ENCODE results near the gene SLC8A2.
"Not testable (repeated sequence)": the region's sequence is repeated elsewhere in the genome, so short reads cannot be mapped to it uniquely, and the experiment has no call there.

Gene SLC8A2

GRCh38 chr19:47414469-47414868 is 57.2 kb downstream of the SLC8A2 start:
- peaks cover 0 to 22% of the 10 kb centered on the region in 2 donors for H3K4me1 ChIP-seq (ENCODE audit: control insufficient read depth in 1 of 2, insufficient read depth in 2 of 2, low read length in 2 of 2)
- H3K4me3 ChIP-seq (ENCODE audit: low read depth in 1 of 2, low read length in 2 of 2) = no peak overlapping the region
- peaks cover 13% of the 10 kb centered on the region for H3K27me3 ChIP-seq (ENCODE audit: low read depth, low read length)
- H3K36me3 ChIP-seq (ENCODE audit: control insufficient read depth in 1 of 2, insufficient read depth in 2 of 2, low read length in 2 of 2) = peaks cover 0 to 4% of the 10 kb centered on the region in 2 donors
- no peak overlapping the region for H3K27ac ChIP-seq (ENCODE audit: low read length)
- no peaks in the 10 kb centered on the region for H3K9me3 ChIP-seq (ENCODE audit: control insufficient read depth in 1 of 2, low read length in 2 of 2)

GRCh38 chr19:47413941-47414340 is 57.8 kb downstream of the SLC8A2 start:
- Histone ChIP-seq H3K36me3 (ENCODE audit: control insufficient read depth in 1 of 2, insufficient read depth in 2 of 2, low read length in 2 of 2) (peaks cover 0 to 4% of the 10 kb centered on the region in 2 donors), H3K9me3 (ENCODE audit: control insufficient read depth in 1 of 2, low read length in 2 of 2) (no peaks in the 10 kb centered on the region), H3K27me3 (ENCODE audit: low read depth, low read length) (peaks cover 13% of the 10 kb centered on the region), H3K27ac (ENCODE audit: low read length) (no peak overlapping the region), H3K4me1 (ENCODE audit: control insufficient read depth in 1 of 2, insufficient read depth in 2 of 2, low read length in 2 of 2) (peaks cover 0 to 20% of the 10 kb centered on the region in 2 donors), H3K4me3 (ENCODE audit: low read depth in 1 of 2, low read length in 2 of 2) (no peak overlapping the region)

- H3K4me1 ChIP-seq (ENCODE audit: control insufficient read depth in 1 of 2, insufficient read depth in 2 of 2, low read length in 2 of 2); H3K27ac ChIP-seq (ENCODE audit: low read length); H3K9me3 ChIP-seq (ENCODE audit: control insufficient read depth in 1 of 2, low read length in 2 of 2); H3K36me3 ChIP-seq (ENCODE audit: control insufficient read depth in 1 of 2, insufficient read depth in 2 of 2, low read length in 2 of 2); H3K4me3 ChIP-seq (ENCODE audit: low read depth in 1 of 2, low read length in 2 of 2); H3K27me3 ChIP-seq (ENCODE audit: low read depth, low read length): not testable (repeated sequence)
These were observed 60.0 kb downstream of the SLC8A2 start for GRCh38 chr19:47411696-47412095.

GRCh38 chr19:47411101-47411500 is 60.6 kb downstream of the SLC8A2 start:
- peaks cover 1% of the 10 kb centered on the region for H3K27me3 ChIP-seq (ENCODE audit: low read depth, low read length)
- H3K9me3 ChIP-seq (ENCODE audit: control insufficient read depth in 1 of 2, low read length in 2 of 2) = no peaks in the 10 kb centered on the region
- peaks cover 0 to 4% of the 10 kb centered on the region in 2 donors for H3K36me3 ChIP-seq (ENCODE audit: control insufficient read depth in 1 of 2, insufficient read depth in 2 of 2, low read length in 2 of 2)
- no peak overlapping the region for H3K27ac ChIP-seq (ENCODE audit: low read length)
- no peak overlapping the region for H3K4me3 ChIP-seq (ENCODE audit: low read depth in 1 of 2, low read length in 2 of 2)
- H3K4me1 ChIP-seq (ENCODE audit: control insufficient read depth in 1 of 2, insufficient read depth in 2 of 2, low read length in 2 of 2) = peaks cover 0 to 3% of the 10 kb centered on the region in 2 donors

GRCh38 chr19:47408156-47408938 is 63.3 kb downstream of the SLC8A2 start:
- Histone ChIP-seq H3K36me3 (ENCODE audit: control insufficient read depth in 1 of 2, insufficient read depth in 2 of 2, low read length in 2 of 2) (no peaks in the 10 kb centered on the region), H3K27ac (ENCODE audit: low read length) (no peak overlapping the region), H3K9me3 (ENCODE audit: control insufficient read depth in 1 of 2, low read length in 2 of 2) (no peaks in the 10 kb centered on the region), H3K27me3 (ENCODE audit: low read depth, low read length) (no peaks in the 10 kb centered on the region), H3K4me3 (ENCODE audit: low read depth in 1 of 2, low read length in 2 of 2) (no peak overlapping the region), H3K4me1 (ENCODE audit: control insufficient read depth in 1 of 2, insufficient read depth in 2 of 2, low read length in 2 of 2) (peaks cover 0 to 3% of the 10 kb centered on the region in 2 donors)

- Histone ChIP-seq H3K36me3 (ENCODE audit: control insufficient read depth in 1 of 2, insufficient read depth in 2 of 2, low read length in 2 of 2) (no peaks in the 10 kb centered on the region), H3K27ac (ENCODE audit: low read length) (no peak overlapping the region), H3K9me3 (ENCODE audit: control insufficient read depth in 1 of 2, low read length in 2 of 2) (no peaks in the 10 kb centered on the region), H3K4me3 (ENCODE audit: low read depth in 1 of 2, low read length in 2 of 2) (no peak overlapping the region), H3K27me3 (ENCODE audit: low read depth, low read length) (no peaks in the 10 kb centered on the region), H3K4me1 (ENCODE audit: control insufficient read depth in 1 of 2, insufficient read depth in 2 of 2, low read length in 2 of 2) (peaks cover 0 to 3% of the 10 kb centered on the region in 2 donors)
These were observed 64.3 kb downstream of the SLC8A2 start for GRCh38 chr19:47407417-47407774.

- Histone ChIP-seq H3K4me1 (ENCODE audit: control insufficient read depth in 1 of 2, insufficient read depth in 2 of 2, low read length in 2 of 2) (peaks cover 0 to 3% of the 10 kb centered on the region in 2 donors), H3K36me3 (ENCODE audit: control insufficient read depth in 1 of 2, insufficient read depth in 2 of 2, low read length in 2 of 2) (no peaks in the 10 kb centered on the region), H3K27me3 (ENCODE audit: low read depth, low read length) (no peaks in the 10 kb centered on the region), H3K4me3 (ENCODE audit: low read depth in 1 of 2, low read length in 2 of 2) (no peak overlapping the region), H3K27ac (ENCODE audit: low read length) (no peak overlapping the region), H3K9me3 (ENCODE audit: control insufficient read depth in 1 of 2, low read length in 2 of 2) (no peaks in the 10 kb centered on the region)
These were observed 64.8 kb downstream of the SLC8A2 start for GRCh38 chr19:47406711-47407416.

- Histone ChIP-seq H3K4me3 (ENCODE audit: low read depth in 1 of 2, low read length in 2 of 2) (no peak overlapping the region), H3K36me3 (ENCODE audit: control insufficient read depth in 1 of 2, insufficient read depth in 2 of 2, low read length in 2 of 2) (no peaks in the 10 kb centered on the region), H3K9me3 (ENCODE audit: control insufficient read depth in 1 of 2, low read length in 2 of 2) (no peaks in the 10 kb centered on the region), H3K27ac (ENCODE audit: low read length) (no peak overlapping the region), H3K4me1 (ENCODE audit: control insufficient read depth in 1 of 2, insufficient read depth in 2 of 2, low read length in 2 of 2) (peaks cover 0 to under 1% of the 10 kb centered on the region in 2 donors), H3K27me3 (ENCODE audit: low read depth, low read length) (no peaks in the 10 kb centered on the region)
These were observed 65.8 kb downstream of the SLC8A2 start for GRCh38 chr19:47405854-47406417.

GRCh38 chr19:47405197-47405550 is 66.5 kb downstream of the SLC8A2 start:
- H3K4me1 ChIP-seq (ENCODE audit: control insufficient read depth in 1 of 2, insufficient read depth in 2 of 2, low read length in 2 of 2) = no peaks in the 10 kb centered on the region
- no peaks in the 10 kb centered on the region for H3K27me3 ChIP-seq (ENCODE audit: low read depth, low read length)
- H3K4me3 ChIP-seq (ENCODE audit: low read depth in 1 of 2, low read length in 2 of 2) = no peak overlapping the region
- no peak overlapping the region for H3K27ac ChIP-seq (ENCODE audit: low read length)
- H3K36me3 ChIP-seq (ENCODE audit: control insufficient read depth in 1 of 2, insufficient read depth in 2 of 2, low read length in 2 of 2) = no peaks in the 10 kb centered on the region
- no peaks in the 10 kb centered on the region for H3K9me3 ChIP-seq (ENCODE audit: control insufficient read depth in 1 of 2, low read length in 2 of 2)

GRCh38 chr19:47404334-47405196 is 67.1 kb downstream of the SLC8A2 start:
- Histone ChIP-seq H3K4me3 (ENCODE audit: low read depth in 1 of 2, low read length in 2 of 2) (no peak overlapping the region), H3K9me3 (ENCODE audit: control insufficient read depth in 1 of 2, low read length in 2 of 2) (no peaks in the 10 kb centered on the region), H3K27ac (ENCODE audit: low read length) (no peak overlapping the region), H3K27me3 (ENCODE audit: low read depth, low read length) (no peaks in the 10 kb centered on the region), H3K4me1 (ENCODE audit: control insufficient read depth in 1 of 2, insufficient read depth in 2 of 2, low read length in 2 of 2) (no peaks in the 10 kb centered on the region), H3K36me3 (ENCODE audit: control insufficient read depth in 1 of 2, insufficient read depth in 2 of 2, low read length in 2 of 2) (no peaks in the 10 kb centered on the region)

GRCh38 chr19:47402504-47402903 is 69.2 kb downstream of the SLC8A2 start:
- Histone ChIP-seq H3K4me1 (ENCODE audit: control insufficient read depth in 1 of 2, insufficient read depth in 2 of 2, low read length in 2 of 2) (no peaks in the 10 kb centered on the region), H3K4me3 (ENCODE audit: low read depth in 1 of 2, low read length in 2 of 2) (no peak overlapping the region), H3K27ac (ENCODE audit: low read length) (no peak overlapping the region), H3K27me3 (ENCODE audit: low read depth, low read length) (no peaks in the 10 kb centered on the region), H3K9me3 (ENCODE audit: control insufficient read depth in 1 of 2, low read length in 2 of 2) (no peaks in the 10 kb centered on the region), H3K36me3 (ENCODE audit: control insufficient read depth in 1 of 2, insufficient read depth in 2 of 2, low read length in 2 of 2) (no peaks in the 10 kb centered on the region)

Data from muscle layer of duodenum (tissue), 2 donors.